Cardiac muscle cell (in vitro differentiated cells and primary cell): Measurements from ENCODE around the gene CUL4A. TPM values are rescaled to one million over a fixed set of nuclear protein-coding genes. Genes with fewer than 3 reads are reported as not detected.

Source experiments
- DNase-seq, 2 donors: peaks; one replicate each; pipeline versions ENCODE4 v3.0.0 to v3.0.0-alpha.2; 2010 to 2017; ENCODE audit warnings: low read depth in 1 of 2, low spot score in 1 of 2
- H3K27ac ChIP-seq: fragments of 200-600 bp; sonication (generic); 2 replicates; pipeline ENCODE4 v1.5.1; 2016
- H3K27me3 ChIP-seq: fragments of 200-600 bp; sonication (generic); 2 replicates; pipeline ENCODE4 v1.6.0; 2016; ENCODE audit warnings: control low read depth
- H3K36me3 ChIP-seq: fragments of 200-600 bp; sonication (generic); 2 replicates; pipeline ENCODE4 v1.5.1; 2016; ENCODE audit warnings: control low read depth
- H3K4me1 ChIP-seq: fragments of 200-600 bp; sonication (generic); 2 replicates; pipeline ENCODE4 v1.8.1; 2017; ENCODE audit warnings: low read depth, mild to moderate bottlenecking, mixed run types
- H3K4me3 ChIP-seq: fragments of 200-600 bp; sonication (generic); 2 replicates; pipeline ENCODE4 v1.5.1; 2016; ENCODE audit warnings: mild to moderate bottlenecking
- H3K9me3 ChIP-seq: fragments of 200-600 bp; sonication (generic); 2 replicates; pipeline ENCODE4 v1.5.1; 2017; ENCODE audit warnings: low read depth, mild to moderate bottlenecking, control low read depth
- polyA plus RNA-seq: library from polyadenylated mRNA; unstranded; fragments of >200 nt; fragmentation: Nextera tagmentation; extraction: Ambion mirVana; gene quantifications from 2 replicates; pipeline ENCODE4 v1.2.1, GENCODE V29; 2016
- total RNA-seq: library from RNA; depleted of rRNA; stranded (reverse); fragments of >200 nt; gene quantifications from 2 replicates; pipeline ENCODE4 v1.2.3, GENCODE V29; 2016
- TF ChIP-seq, protein P1 (sequence below): IDR thresholded peaks from 2 replicates; pipeline ENCODE4 v1.5.1; 2012; ENCODE audit warnings: low read depth, mild to moderate bottlenecking, low read length

Gene CUL4A
- total and polyA plus RNA-seq, 2 experiments from 2014 or later, result 57.7 to 89.3 TPM

DNA sequence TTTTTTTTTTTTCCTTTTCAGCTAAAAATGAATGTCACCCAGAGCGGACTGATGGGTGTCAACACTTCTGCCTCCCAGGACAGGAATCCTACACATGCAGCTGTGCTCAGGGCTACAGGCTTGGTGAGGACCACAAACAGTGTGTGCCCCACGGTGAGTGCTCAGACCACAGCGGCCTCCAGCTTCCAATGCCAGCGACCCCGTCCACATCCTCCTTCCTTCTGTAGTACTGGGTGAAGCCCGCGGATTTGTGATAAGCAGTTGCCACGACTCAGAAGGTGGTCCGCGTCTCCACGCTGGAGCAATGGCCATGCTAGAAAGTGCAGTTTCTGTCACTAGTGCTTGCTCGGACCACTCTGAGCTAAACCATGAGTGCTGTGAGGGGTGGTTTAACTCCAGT is 44.9 kb upstream of the CUL4A start:
- H3K36me3 ChIP-seq, result no peaks in the 10 kb centered on the region
- H3K4me1 ChIP-seq, result no peaks in the 10 kb centered on the region
- no peaks in the 10 kb centered on the region for H3K9me3 ChIP-seq
- TF ChIP-seq, protein P1, sequence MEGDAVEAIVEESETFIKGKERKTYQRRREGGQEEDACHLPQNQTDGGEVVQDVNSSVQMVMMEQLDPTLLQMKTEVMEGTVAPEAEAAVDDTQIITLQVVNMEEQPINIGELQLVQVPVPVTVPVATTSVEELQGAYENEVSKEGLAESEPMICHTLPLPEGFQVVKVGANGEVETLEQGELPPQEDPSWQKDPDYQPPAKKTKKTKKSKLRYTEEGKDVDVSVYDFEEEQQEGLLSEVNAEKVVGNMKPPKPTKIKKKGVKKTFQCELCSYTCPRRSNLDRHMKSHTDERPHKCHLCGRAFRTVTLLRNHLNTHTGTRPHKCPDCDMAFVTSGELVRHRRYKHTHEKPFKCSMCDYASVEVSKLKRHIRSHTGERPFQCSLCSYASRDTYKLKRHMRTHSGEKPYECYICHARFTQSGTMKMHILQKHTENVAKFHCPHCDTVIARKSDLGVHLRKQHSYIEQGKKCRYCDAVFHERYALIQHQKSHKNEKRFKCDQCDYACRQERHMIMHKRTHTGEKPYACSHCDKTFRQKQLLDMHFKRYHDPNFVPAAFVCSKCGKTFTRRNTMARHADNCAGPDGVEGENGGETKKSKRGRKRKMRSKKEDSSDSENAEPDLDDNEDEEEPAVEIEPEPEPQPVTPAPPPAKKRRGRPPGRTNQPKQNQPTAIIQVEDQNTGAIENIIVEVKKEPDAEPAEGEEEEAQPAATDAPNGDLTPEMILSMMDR, result no peak
- H3K4me3 ChIP-seq, result no peak overlapping the region
- H3K27ac ChIP-seq, result no peak overlapping the region
- peaks cover 8% of the 10 kb centered on the region for H3K27me3 ChIP-seq
- no peak for DNase-seq

DNA sequence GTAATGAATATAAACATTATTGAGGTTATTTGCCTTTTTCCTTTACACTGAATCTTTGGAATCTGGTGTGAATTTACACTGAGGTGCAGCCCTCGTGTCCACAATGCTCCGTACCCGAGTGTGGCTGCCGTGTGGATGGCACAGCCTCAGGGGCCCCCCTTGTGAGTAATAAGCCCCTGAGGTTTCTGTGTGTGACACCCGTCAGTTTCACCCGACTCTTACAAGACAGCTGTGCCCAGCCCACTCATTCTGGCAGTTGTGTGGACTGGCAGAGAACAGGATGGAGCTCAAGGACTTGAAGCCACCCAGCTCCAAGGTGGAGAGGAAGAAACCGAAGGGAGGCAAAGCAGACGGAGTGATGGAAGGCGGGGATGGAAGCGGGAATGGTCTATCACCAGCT is 43.1 kb upstream of the CUL4A start:
- TF ChIP-seq, protein P1, result no peak
- H3K4me3 ChIP-seq, result no peak overlapping the region
- no peaks in the 10 kb centered on the region for H3K36me3 ChIP-seq
- no peaks in the 10 kb centered on the region for H3K9me3 ChIP-seq
- no peak for DNase-seq
- peaks cover 8% of the 10 kb centered on the region for H3K27me3 ChIP-seq
- H3K4me1 ChIP-seq, result no peaks in the 10 kb centered on the region
- no peak overlapping the region for H3K27ac ChIP-seq

DNA sequence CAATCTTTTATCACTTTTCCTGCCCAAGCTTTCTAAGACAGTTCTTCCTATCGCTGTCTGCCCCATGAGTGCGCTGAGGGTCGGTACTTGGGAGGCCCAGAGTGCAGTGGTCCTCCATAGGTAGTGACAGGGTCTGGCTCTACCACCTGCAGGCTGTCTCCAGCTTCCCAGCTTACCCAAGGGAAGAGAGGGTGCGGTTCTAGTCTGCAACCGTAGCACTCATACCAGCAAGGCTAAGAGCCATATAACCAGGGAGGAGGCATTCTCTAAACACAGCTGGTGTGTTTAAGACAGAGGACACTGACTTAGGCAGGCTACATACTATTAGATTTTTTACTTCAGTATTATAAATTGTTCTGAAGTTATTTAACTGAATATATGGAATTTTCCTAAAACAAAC is 42.7 kb upstream of the CUL4A start:
- Histone ChIP-seq H3K9me3 (no peaks in the 10 kb centered on the region), H3K27ac (no peak overlapping the region), H3K4me3 (no peak overlapping the region), H3K36me3 (no peaks in the 10 kb centered on the region), H3K4me1 (no peaks in the 10 kb centered on the region), H3K27me3 (peaks cover 8% of the 10 kb centered on the region)
- TF ChIP-seq, protein P1, result no peak
- DNase-seq, result no peak

DNA sequence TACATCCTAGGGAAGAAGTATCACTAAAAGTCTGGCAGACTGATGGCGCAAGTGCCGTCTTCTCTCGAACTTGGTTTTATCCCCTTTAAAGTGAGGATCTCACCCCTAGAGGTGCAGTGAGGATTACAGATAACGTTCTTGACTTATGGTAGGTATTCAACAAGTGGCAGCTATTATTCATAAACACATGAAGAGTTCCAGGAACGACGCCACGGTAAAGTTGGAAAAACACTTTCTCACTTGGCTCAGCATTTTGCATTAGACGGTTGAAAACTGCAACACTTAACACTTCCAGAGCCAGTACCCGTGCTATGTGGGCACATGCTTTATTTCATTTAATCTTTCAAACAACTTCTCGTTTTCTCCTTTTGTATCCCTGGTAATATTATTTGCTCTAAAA is 42.3 kb upstream of the CUL4A start:
- Histone ChIP-seq H3K9me3 (no peaks in the 10 kb centered on the region), H3K27ac (no peak overlapping the region), H3K4me1 (no peaks in the 10 kb centered on the region), H3K27me3 (peaks cover 8% of the 10 kb centered on the region), H3K36me3 (no peaks in the 10 kb centered on the region), H3K4me3 (no peak overlapping the region)
- TF ChIP-seq, protein P1, result no peak
- DNase-seq, result no peak

DNA sequence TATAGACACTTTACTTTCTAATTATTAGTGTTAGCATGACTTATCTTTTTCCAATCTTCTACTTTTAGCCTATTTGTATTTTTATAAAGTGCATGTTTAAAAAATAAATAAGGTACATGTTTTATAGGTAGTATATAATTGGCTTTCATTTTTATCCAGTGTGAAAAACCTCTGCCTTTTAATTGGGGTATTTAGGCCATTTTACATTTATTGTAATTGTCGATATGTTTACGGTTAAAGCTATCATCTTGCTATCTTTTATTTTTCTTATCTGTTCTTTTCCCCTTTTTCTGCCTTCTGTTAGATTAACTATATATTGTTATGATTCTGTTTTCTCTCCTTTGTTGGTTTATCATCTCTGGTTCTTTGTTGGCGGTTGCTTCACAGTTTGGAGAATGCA is 41.8 kb upstream of the CUL4A start:
- no peak overlapping the region for H3K4me3 ChIP-seq
- H3K27ac ChIP-seq, result no peak overlapping the region
- H3K36me3 ChIP-seq, result no peaks in the 10 kb centered on the region
- no peak for DNase-seq
- TF ChIP-seq, protein P1, result no peak
- peaks cover 8% of the 10 kb centered on the region for H3K27me3 ChIP-seq
- no peaks in the 10 kb centered on the region for H3K4me1 ChIP-seq
- no peaks in the 10 kb centered on the region for H3K9me3 ChIP-seq

DNA sequence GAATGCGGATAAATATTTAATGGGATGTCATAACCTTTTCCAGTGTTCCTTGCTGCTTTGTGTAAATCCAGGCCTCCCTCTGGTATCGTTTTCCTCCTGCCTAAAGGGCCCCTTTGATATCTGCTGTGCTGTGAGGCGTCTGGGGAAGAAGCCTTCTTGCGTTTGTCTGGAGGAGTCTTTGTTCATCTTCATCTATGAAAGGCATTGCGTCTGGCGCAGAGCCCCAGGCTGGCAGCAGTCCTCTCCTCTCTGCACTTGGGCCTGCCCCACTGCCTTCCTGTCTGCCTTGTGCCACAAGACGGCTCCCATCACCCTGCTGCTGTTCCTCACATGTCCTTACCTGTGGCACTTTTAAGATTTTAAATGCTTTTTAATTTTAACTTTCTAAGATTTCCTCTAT is 41.2 kb upstream of the CUL4A start:
- TF ChIP-seq, protein P1, result no peak
- H3K27me3 ChIP-seq, result peaks cover 2% of the 10 kb centered on the region
- H3K36me3 ChIP-seq, result no peaks in the 10 kb centered on the region
- H3K4me3 ChIP-seq, result no peak overlapping the region
- no peak for DNase-seq
- H3K4me1 ChIP-seq, result no peaks in the 10 kb centered on the region
- no peaks in the 10 kb centered on the region for H3K9me3 ChIP-seq
- no peak overlapping the region for H3K27ac ChIP-seq
